T-helper 1 cell treated with Interleukin-12 subunit alpha and Interleukin-12 subunit beta and Interleukin-4 antibody, amounts not matched to agents 30 ng/mL and 1 ng/mL, for 36 hours (primary cell): ENCODE measurements around the gene LHFPL4. TPM values are rescaled to one million over a fixed set of nuclear protein-coding genes. Genes with fewer than 3 reads are reported as not detected.
"Not testable (repeated sequence)": the region's sequence is repeated elsewhere in the genome, so short reads cannot be mapped to it uniquely, and the experiment has no call there.

ENCODE experiments used
- intact Hi-C: fragments of 100-400 bp; cut with micrococcal nuclease; formaldehyde crosslinking; loops from one replicate; pipeline ENCODE4 v1.15.1; 2024
- total RNA-seq: library from RNA; stranded (reverse); gene quantifications from 2 replicates; pipeline ENCODE4 v1.2.3, GENCODE V29; 2022

Gene LHFPL4
- total RNA-seq, 1 donor from 2014 or later = not detected

GRCh38 chr3:9542182-9542581 is 11.4 kb downstream of the LHFPL4 start:
- intact Hi-C loops = no loop called here

GRCh38 chr3:9536212-9536611 is 17.4 kb downstream of the LHFPL4 start:
- intact Hi-C loops = no loop called here

GRCh38 chr3:9534429-9534828 is 19.2 kb downstream of the LHFPL4 start:
- intact Hi-C loops = no loop called here

- intact Hi-C loops = no loop called here
Measured at GRCh38 chr3:9525078-9525477, 28.5 kb downstream of the LHFPL4 start.

GRCh38 chr3:9514956-9515355 is 38.7 kb downstream of the LHFPL4 start:
- intact Hi-C loops = no loop called here

GRCh38 chr3:9514306-9514705 is 39.3 kb downstream of the LHFPL4 start:
- intact Hi-C loops = no loop called here

GRCh38 chr3:9512456-9513045 is 41.1 kb downstream of the LHFPL4 start:
- intact Hi-C loops = no loop called here

- intact Hi-C loops = no loop called here
Measured at GRCh38 chr3:9508781-9509180, 44.8 kb downstream of the LHFPL4 start.

- intact Hi-C loops = no loop called here
Measured at GRCh38 chr3:9507586-9508578, 45.7 kb downstream of the LHFPL4 start.

- intact Hi-C loops = loop anchor here (1.0 to 5.0 kb wide), 7 partner anchors 146 to 819 kb away; partner anchors contain the start of genes CRELD1, MTMR14, RAD18 and SEC13
Measured at GRCh38 chr3:9503283-9503682, 50.3 kb downstream of the LHFPL4 start.

- intact Hi-C loops = loop anchor here (2.0 to 5.0 kb wide), 4 partner anchors 292 to 821 kb away; partner anchors contain the start of genes ARPC4, CRELD1, RAD18 and SEC13
Measured at GRCh38 chr3:9501226-9501625, 52.4 kb downstream of the LHFPL4 start.

GRCh38 chr3:9500108-9501050 is 53.2 kb downstream of the LHFPL4 start:
- intact Hi-C loops = loop anchor here (2.0 to 5.0 kb wide), 4 partner anchors 292 to 822 kb away; partner anchors contain the start of genes ARPC4, CRELD1, RAD18 and SEC13

GRCh38 chr3:9499455-9500107 is 54.0 kb downstream of the LHFPL4 start:
- intact Hi-C loops = loop anchor here (2.0 to 5.0 kb wide), 4 partner anchors 293 to 823 kb away; partner anchors contain the start of genes ARPC4, CRELD1, RAD18 and SEC13

- intact Hi-C loops = no loop called here
Measured at GRCh38 chr3:9498781-9499180, 54.8 kb downstream of the LHFPL4 start.

- intact Hi-C loops = no loop called here
Measured at GRCh38 chr3:9497821-9498565, 55.6 kb downstream of the LHFPL4 start.

GRCh38 chr3:9496893-9497292 is 56.7 kb downstream of the LHFPL4 start:
- intact Hi-C loops = no loop called here

- intact Hi-C loops = not testable (repeated sequence)
Measured at GRCh38 chr3:9494036-9494435, 59.6 kb downstream of the LHFPL4 start.

GRCh38 chr3:9491506-9491905 is 62.1 kb downstream of the LHFPL4 start:
- intact Hi-C loops = no loop called here

GRCh38 chr3:9485248-9485647 is 68.4 kb downstream of the LHFPL4 start:
- intact Hi-C loops = no loop called here

GRCh38 chr3:9480265-9480664 is 73.4 kb downstream of the LHFPL4 start:
- intact Hi-C loops = no loop called here
